Measurements from ENCODE around the gene LMTK2.

Gene LMTK2

DNA sequence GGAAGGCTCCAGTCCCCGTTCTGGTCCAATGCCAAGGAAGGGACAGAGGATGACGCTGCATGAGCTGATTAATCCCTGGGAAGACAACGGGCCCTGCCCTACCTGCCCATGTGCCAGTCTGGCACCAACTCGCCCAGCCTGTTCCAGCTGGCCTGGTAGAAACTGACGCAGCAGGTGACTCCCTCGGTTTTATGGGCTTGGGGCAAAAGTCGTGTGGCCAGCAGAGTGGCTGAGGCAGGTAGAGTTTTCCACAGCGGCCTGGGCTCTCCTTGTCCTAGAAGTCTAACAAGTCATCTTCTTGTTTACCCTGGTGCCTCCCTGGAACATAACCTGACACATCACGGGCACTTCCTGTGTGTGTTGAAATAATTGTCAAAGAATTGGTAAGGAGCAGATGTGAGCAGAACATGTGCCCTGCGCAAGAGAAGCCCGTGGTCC, 20.4 kb upstream of the LMTK2 start:
- TF ChIP-seq, protein P1, sequence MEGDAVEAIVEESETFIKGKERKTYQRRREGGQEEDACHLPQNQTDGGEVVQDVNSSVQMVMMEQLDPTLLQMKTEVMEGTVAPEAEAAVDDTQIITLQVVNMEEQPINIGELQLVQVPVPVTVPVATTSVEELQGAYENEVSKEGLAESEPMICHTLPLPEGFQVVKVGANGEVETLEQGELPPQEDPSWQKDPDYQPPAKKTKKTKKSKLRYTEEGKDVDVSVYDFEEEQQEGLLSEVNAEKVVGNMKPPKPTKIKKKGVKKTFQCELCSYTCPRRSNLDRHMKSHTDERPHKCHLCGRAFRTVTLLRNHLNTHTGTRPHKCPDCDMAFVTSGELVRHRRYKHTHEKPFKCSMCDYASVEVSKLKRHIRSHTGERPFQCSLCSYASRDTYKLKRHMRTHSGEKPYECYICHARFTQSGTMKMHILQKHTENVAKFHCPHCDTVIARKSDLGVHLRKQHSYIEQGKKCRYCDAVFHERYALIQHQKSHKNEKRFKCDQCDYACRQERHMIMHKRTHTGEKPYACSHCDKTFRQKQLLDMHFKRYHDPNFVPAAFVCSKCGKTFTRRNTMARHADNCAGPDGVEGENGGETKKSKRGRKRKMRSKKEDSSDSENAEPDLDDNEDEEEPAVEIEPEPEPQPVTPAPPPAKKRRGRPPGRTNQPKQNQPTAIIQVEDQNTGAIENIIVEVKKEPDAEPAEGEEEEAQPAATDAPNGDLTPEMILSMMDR (IDR thresholded peaks at IDR 0.05; ENCODE audit: low read depth, low read length), result no peak
- H3K4me3 ChIP-seq (ENCODE audit: low read depth, low read length), result no peak overlapping the region

GRCh38 chr7:98088109-98088508, 18.6 kb upstream of the LMTK2 start:
- TF ChIP-seq, protein P1 (IDR thresholded peaks at IDR 0.05; ENCODE audit: low read depth, low read length), result no peak
- H3K4me3 ChIP-seq (ENCODE audit: low read depth, low read length), result no peak overlapping the region

DNA sequence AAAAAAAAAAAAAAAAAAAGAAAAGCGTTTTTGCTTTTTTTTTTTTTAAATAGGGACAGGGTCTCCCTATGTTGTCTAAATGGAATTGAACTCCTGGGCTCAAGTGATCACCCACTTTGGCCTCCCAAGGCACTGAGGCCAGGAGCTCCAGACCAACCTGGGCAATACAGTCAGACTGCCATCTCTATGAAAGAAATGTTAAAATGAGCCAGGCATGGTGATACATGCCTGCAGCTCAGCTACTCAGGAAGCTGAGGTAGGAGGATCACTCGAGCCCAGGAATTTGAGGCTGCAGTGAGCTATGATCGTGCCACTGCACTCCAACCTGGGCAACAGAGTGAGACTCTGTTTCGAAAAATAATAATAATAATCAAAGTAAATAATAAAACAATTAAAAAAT, 16.5 kb upstream of the LMTK2 start:
- TF ChIP-seq, protein P1 (IDR thresholded peaks at IDR 0.05; ENCODE audit: low read depth, low read length), result no peak

GRCh38 chr7:98091061-98091460, 15.6 kb upstream of the LMTK2 start:
- no peak overlapping the region for H3K4me3 ChIP-seq (ENCODE audit: low read depth, low read length)
- TF ChIP-seq, protein P1 (IDR thresholded peaks at IDR 0.05; ENCODE audit: low read depth, low read length), result no peak

More for the DNA sequence above, 16.5 kb upstream of the LMTK2 start:
- H3K4me3 ChIP-seq (ENCODE audit: low read depth, low read length), result no peak overlapping the region

DNA sequence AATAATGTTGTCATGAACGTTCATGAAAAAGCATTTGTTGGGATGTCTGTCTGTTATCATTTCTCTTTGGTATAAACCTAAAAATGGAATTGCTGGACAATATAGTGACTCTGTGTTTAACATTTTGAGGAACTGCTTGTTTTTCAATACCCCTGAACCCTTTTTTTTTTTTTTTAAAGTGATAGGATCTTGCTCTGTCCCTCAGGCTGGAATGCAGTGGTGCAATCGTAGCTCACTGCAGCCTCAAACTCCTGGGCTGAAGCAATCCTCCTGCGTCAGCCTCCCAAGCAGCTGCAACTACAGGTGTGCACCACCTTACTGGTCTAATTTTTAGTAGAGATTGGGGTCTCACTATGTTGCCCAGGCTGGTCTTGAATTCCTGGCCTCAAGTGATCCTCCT, 15.1 kb upstream of the LMTK2 start:
- H3K4me3 ChIP-seq (ENCODE audit: low read depth, low read length), result no peak overlapping the region
- TF ChIP-seq, protein P1 (IDR thresholded peaks at IDR 0.05; ENCODE audit: low read depth, low read length), result no peak

DNA sequence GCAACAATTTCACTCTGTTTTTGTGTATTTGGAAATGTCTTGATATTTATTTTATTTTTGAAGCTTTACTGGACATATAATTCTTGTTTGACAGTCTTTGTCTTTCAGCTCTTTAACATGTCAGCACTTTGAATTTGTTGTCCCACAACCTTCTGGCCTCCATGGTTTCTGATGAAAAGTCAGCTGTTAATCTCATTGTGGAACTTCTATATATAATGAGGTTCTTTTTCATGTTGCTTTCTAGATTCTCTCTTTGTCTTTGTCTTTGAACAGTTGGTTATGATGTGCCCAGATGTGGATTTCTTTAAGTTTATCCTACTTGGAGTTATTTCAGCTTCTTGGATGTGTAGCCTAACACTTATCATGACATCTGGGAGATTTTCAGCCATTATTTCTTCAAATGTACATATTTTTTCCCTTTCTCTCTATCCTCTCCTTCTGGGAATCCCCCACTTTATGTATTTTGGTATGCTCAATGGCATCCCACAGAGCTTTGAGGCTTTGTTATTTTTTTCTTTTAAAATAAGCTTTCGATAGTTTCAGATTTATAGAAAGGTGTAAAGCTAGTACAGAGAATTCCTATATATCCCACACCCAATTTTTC, 9.5 kb upstream of the LMTK2 start:
- H3K4me3 ChIP-seq (ENCODE audit: low read depth, low read length), result no peak overlapping the region
- TF ChIP-seq, protein P1 (IDR thresholded peaks at IDR 0.05; ENCODE audit: low read depth, low read length), result no peak

- TF ChIP-seq, protein P1 (IDR thresholded peaks at IDR 0.05; ENCODE audit: low read depth, low read length), result no peak
- H3K4me3 ChIP-seq (ENCODE audit: low read depth, low read length), result no peak overlapping the region
These were observed 6.6 kb upstream of the LMTK2 start for GRCh38 chr7:98100088-98100487.
